CD4-positive, alpha-beta T cell treated with Interleukin-1 beta for 1 hour (primary cell): ENCODE data around the gene ZSWIM3.
"Not testable (repeated sequence)": the region's sequence is repeated elsewhere in the genome, so short reads cannot be mapped to it uniquely, and the experiment has no call there.

ENCODE experiments used
- DNase-seq, 2 donors: peaks; one replicate each; pipeline ENCODE4 v3.0.0-alpha.2; 2020 to 2022

Gene ZSWIM3

GRCh38 chr20:45857114-45857881, at the start of gene ZSWIM3, which contains the start of gene ACOT8:
Gene ZSWIM3, plus strand, starts transcription at chr20:45857614. Its CDS starts 212 bp downstream, at chr20:45857826.
Gene ACOT8, minus strand, starts transcription at chr20:45857392. Its CDS starts 77 bp downstream, at chr20:45857315.
- peak; percentile 97 to 100 for DNase-seq

DNA sequence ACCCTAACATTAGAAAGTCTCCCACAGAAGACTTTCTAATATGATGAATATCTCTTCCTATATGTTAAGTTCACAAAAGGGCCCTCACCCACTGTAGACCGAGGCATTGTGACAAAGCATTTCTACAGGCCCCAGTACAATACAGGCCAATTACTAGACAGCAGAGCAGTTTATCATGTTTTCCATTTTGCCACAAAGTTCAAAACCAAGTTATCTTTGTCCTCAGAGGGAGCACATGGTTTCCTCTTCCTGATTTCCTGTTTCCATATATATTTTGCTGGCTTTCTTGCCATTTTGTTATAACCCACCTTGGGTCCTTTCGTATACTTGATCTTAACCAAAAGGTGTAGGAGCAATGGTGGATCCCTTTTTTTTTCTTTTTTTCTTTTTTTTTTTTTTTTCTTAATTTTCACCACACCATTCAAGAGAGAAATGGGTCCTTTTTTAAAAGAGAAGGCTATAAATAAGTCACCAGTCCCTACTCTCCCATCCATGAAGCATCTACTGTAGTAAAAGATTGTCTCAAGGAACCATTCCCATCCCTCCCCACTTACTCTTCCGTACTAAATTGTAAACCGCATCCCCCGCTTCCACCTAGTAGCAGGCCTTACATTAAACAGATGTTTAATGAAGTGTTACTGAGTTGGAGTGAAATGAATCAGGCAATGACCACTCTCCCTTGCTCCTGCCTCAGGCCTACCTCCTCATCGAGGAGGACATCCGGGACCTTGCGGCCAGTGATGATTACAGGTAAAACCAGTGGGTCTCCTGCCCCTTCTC, 47.0 kb upstream of the ZSWIM3 start:
- no peak for DNase-seq

GRCh38 chr20:45812157-45813005, 45.0 kb upstream of the ZSWIM3 start, which contains the start of gene UBE2C:
Gene UBE2C, plus strand, starts transcription at chr20:45812644. Its CDS starts 52 bp downstream, at chr20:45812696.
- peak; percentile 95 to 97 for DNase-seq

DNA sequence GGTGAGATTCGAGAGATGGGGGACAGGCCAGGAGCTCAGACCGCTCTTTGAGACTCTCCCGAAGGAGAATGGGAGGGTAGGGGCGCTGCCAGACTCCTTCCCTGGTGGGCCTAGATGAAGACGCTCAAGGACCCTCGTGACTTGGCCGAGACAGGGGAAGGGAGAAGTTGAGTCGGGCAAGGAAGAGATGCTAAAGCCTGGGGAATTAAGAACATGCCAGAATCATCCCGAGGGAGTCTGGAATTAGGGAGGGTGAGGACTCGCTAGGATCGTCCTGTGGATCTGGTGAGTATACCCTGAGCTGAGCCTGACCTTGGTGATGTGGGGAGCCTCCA, 44.4 kb upstream of the ZSWIM3 start:
- DNase-seq = no peak

- DNase-seq = no peak
Observed at GRCh38 chr20:45813489-45813888, 43.9 kb upstream of the ZSWIM3 start.

DNA sequence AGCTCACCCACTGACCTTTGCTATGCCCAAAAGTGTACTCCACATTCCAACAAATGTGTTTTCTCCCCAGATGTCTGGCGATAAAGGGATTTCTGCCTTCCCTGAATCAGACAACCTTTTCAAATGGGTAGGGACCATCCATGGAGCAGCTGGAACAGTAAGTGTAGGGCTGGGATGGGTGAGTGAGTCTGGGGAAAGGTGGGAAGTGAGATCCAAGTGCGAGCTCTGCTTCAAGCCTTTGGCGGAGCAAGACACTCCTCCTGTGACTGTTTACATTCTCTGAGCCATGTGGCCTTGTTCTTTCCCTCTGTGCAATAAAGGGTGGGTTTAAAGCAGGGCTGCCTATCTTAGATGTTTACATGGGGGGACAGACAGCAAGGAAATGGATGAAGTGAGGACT, 43.1 kb upstream of the ZSWIM3 start:
- no peak for DNase-seq

DNA sequence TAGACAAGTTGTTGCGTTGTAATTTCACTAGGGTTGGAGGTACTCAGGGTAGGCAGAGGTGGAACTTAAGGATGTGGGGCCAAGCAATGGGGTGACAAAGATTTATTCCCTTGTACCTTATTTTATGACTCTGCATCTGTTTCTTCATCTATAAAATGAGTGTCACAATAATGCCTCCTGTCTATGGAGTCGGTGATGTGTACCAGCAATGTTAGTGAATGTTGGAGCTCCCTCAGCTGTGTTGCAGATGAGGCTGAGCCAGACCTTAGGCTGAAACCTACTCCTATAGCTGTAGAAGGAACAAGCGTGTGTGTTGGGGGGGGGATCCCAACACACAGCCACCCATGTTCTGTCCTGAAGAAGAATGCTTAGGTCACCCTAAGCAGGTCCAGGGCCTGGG, 40.5 kb upstream of the ZSWIM3 start:
- DNase-seq = no peak

GRCh38 chr20:45817376-45818194, 39.8 kb upstream of the ZSWIM3 start:
- no peak for DNase-seq

GRCh38 chr20:45818239-45818638, 39.2 kb upstream of the ZSWIM3 start:
- DNase-seq = no peak

GRCh38 chr20:45819466-45819865, 37.9 kb upstream of the ZSWIM3 start:
- DNase-seq = no peak

DNA sequence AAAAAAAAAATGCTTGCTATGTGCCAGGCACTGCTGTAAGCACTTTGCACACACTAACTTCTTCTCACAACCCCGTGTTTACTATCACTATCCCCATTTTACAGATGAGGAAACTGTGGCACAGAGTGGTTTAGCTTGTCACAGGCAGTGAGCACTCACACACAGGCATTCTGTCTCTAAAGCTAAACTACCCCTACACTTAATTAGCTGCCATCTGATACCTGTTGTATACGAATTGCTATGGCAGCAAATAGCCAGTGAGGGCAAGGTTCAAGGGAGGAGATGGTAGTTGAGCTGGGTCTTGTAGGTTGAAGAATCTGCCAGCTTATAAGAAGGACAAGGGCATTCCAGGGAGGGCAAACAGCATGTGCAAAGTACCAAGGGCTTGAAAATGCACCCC, 35.5 kb upstream of the ZSWIM3 start:
- no peak for DNase-seq

GRCh38 chr20:45822857-45823256, 34.6 kb upstream of the ZSWIM3 start:
- no peak for DNase-seq

DNA sequence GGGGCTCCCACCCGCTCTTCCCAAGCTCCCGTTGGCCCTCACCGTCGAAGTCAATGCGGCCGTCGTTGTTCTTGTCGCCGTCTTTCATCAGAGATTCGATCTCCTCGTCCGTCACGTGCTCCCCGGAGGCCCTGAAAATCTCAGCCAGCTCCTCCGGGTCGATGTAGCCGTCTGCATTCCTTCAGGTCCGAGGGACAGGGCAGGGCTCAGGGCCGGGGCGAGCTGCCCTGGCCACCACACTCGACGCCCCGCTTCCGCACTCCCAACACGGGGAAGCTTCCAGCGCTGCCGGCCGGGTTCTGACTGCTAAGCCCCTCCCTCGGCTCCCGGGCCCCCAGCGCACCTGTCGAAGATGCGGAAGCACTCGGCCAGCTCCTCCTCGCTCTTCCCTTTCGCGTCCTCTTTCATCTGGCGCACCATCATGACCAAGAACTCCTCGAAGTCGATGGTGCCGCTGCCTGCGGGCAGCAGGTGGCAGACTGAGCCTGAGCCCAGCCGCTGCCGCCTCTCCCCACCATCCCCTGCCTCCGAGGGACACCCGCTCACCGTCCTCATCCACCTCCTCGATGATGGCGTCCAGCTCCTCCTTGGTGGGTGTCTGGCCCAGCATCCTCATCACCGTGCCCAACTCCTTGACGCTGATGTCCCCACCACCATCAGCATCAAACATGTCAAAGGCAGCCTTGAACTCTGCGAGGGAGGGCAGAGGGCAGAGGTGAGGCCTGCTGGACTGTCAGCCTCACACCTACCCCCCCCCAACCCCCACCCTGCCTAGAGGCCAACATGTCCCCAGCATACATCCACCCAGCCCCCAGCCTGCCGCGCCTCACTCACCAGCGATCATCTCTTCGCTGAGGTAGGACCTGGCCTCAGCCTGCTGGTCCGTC, 33.2 kb upstream of the ZSWIM3 start:
- peak; percentile 55 to 58 for DNase-seq

DNA sequence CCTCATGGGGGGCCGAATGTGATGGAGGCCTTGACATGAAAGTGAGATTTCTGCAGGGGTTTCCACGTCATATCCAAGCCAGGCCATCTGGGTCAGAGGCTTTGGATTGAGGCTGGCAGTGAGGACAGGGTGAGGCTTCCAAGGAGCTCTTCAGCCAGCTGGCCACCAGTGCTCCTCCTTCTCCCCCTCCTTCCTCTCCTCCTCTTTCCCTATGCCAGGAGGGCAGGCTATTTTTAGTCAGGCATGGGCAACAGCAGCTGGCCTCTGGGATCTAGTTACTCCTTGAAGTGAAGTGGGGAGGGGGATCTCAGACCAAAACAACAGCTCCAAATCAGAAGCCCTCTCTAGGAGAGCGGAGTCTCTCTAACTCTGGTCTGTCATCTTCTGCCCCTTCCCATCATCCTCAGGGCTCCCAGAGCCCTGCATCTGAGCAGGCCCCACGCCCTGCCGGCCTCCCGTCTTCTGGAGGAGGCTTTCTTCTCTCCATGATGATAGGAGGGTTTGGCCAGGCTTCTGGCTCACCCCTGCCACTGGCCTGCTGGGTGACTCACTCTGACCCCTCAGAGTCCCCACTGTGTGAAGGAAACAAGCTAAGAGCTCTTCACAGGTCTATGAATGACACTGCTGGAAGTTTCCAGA, 30.9 kb upstream of the ZSWIM3 start:
- no peak for DNase-seq

DNA sequence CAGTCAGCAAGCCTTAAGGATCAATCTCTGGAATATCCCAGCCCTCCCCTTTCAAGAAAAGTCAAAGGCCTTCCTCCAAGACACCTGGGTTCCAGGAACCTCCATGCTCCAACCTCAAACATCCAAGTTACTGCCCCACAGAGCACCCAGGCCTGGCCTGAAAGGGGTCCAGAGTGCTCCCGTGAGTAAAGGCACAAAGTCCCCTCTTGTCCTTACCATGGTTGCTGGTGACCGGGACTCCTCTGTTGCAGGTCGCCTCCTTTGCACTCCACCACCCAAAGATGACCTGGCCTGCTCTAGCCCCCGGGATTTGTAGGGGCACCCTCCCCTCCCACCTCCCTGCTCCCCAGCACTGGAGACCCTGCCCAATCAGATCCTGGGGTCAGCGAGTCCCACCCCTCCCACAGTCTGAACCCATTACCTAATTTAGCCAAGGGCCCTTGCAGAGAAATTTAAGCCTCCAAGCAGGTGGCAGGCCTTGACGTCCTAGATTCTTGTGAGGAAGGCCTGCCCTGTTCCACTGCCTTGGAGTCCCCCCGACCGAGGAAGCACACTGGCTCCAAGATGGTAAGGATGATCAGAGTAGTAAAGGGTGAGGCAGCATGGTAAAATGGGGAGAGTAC, 30.3 kb upstream of the ZSWIM3 start, which contains the start of gene TNNC2:
TSS of gene TNNC2 (minus strand) at position 283 of the 623 bp plus-strand sequence. CDS start at position 219, 64 bp downstream.
- DNase-seq = no peak

DNA sequence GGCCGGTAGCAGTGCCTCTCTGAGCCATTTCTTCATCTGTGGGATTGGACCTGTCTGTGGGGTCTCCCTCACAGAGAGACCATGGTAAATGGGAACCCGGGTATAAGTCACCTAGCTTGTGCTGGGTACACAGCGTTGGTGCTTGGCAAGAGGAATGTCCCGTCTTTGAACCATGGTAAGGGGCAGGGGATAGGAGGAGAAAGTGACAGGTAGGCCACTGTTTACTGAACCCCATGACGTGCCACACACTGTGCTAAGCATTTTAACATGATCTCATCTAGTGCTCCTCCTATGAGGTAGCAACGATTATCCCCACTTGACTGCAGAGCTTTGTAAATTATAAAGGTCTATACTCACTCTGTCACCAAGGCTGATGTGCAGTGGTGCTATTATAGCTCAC, 29.7 kb upstream of the ZSWIM3 start:
- no peak for DNase-seq

GRCh38 chr20:45828589-45828988, 28.8 kb upstream of the ZSWIM3 start:
- DNase-seq = no peak

DNA sequence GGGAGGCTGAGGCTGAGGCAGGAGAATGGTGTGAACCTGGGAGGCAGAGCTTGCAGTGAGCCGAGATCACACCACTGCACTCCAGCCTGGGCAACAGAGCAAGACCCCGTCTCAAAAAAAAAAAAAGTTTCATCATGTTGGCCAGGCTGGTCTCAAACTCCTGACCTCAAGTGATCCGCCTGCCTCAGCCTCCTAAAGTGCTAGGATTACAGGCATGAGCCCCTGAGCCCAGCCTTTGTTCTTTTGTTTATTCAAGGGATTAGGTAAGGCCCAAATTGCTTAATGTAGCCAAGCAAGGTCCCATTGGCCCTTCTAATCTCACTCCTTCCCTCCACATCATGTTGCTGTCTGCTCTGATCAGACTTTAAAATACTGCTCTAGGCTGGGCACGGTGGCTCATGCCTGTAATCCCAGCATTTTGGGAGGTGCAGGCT, 27.7 kb upstream of the ZSWIM3 start:
- DNase-seq = not testable (repeated sequence)

DNA sequence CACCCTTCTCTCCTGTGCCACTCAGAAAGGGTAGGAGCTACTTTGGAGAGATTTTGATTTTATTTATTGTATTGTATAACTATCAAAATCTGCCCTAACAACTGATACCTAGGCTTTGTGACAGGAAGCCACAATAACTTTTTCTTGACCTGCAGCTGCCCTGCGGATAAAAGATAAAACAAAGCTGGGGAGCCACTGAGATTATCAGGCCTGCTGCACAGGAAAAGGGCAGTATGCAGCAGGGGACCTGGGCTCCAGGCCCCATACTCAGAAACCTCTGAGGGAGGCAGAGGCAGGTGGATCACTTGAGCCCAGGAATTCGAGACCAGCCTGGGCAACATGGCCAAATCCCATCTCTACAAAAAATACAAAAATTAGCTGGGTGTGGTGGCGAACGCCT, 24.8 kb upstream of the ZSWIM3 start:
- DNase-seq = no peak
